GM18873 (cell line): Measurements from ENCODE around the gene STK38L.

Experiments used
- ATAC-seq: cut with Tn5 transposase; IDR thresholded peaks from one replicate; pipeline ENCODE4 v1.9.1; 2021; ENCODE audit warnings: mild to moderate bottlenecking, moderate library complexity, moderate number of reproducible peaks; ENCODE audit not compliant: unreplicated experiment, low FRiP score

The STK38L gene

DNA sequence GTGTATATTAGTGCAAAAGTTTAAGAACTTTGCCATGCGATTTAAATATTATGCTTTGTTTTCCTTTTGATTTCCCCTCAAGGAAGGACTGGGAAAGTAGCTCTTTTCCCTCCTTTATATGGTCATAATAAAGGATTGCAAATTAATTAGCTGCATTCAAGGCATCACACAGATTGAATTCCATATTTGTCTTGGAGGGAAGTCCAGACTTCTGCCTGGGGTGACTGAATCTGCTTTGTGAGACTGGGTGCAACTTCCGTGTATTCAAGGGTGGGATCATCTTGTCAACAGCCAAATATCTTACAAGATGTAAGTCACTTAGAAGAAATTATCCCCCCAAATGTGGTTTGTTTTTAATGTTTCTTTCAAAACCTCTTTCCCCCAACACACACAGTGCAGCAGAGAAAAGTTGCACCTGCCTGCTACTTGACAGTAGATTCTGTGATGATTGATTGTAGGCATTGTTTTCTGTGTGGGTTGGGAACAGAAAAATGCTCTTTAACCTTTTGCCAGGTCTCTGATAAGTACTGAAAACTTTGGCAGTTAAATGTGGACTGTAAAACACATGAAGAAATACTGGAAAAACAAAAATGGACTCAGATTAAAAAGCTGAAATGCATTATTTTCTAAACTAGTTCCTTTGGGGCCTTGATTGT, 28.4 kb downstream of the STK38L start:
- no peak for ATAC-seq

DNA sequence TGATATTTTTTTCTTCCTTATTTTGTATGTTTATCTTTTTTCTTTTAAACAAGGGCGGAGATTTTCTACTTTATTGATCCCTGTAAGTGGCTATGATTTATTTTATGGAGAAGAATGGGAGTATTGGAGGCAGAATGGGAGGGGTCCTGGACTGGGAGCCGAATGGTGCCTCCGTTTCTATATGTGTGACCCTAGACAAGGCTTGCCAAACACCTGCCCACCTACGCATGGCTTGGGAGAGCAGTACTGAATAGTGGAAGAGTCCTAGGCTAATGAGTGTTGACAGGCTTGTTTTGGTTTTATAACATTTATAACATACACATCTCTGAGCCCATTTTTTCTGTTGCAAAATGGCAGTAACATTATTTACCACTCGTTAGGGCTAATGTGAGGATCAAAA, 29.0 kb downstream of the STK38L start:
- no peak for ATAC-seq

DNA sequence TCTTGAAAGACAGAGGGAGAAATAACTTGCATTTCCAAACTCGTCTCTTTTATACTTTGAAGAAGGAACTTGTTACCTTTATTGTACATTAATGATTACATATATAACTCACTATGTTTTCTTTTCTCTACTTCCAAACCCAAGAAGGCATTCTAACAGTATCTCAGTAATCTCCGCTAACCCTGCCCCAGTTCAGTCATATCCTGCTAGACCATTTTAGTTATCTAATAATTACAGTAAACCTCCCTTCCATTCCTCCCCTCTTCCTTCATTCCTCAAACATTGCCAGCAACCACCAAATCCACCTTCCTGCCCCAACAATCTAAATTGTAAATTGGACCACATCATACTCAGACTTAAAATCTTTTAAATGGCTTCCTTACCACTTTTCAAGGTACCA, 30.6 kb downstream of the STK38L start:
- no peak for ATAC-seq

DNA sequence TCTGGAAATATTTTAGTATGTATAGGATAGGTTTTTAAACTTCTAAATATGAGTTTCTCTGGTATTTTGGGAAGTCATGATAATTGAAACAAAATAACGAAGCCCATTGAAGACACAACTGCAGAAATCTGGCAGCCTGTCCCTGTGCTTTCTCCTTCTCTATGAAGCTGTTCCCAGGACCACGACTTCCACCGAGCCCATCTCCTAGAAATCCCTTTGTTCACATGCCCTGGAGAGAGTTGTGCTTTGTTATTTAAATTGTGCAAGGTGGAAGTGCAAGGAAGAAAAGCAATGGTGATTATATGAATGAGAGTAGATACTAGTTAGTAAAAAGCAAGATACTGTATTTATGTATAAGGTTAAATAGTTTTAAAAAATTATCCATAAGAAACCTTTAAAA, 32.2 kb downstream of the STK38L start:
- no peak for ATAC-seq

DNA sequence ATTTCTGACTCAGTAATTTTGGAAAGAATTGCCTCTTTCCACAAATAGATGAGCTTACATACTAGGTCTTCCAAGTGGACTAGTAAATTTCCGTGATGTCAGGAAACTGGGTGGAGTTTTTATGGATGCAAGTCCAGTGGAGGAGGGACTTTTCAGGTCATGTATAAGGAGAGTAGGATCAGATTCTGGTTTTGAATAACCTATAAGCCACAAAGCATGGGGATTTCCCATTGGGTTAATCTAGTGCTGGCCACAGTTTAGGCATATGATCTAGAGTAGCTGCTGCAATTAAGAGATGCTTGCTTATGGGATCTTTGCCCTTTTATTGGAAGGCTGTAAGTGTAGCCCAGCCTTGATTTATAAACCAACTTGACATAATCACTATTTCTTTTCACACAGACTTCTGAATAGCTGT, 33.8 kb downstream of the STK38L start:
- peak; percentile 83 for ATAC-seq

DNA sequence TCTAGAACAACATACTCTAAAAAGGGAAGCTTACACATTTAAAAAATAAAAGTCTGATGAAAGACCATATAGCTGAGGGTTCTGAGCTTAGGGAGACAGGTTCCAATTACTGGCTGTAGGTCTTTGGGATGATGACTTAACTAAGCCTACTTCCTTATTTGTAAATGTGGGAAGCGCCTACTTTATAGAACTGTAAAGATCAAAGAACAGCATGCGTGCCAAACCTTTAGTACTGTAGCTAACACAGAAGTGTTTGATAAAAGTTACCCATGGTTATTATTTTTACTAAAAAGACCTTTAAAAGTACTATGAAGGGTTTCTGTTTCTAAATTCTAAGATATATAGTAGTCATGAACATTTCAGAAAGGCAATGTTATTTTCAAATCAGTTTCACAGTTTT, 35.7 kb downstream of the STK38L start:
- ATAC-seq, result no peak

DNA sequence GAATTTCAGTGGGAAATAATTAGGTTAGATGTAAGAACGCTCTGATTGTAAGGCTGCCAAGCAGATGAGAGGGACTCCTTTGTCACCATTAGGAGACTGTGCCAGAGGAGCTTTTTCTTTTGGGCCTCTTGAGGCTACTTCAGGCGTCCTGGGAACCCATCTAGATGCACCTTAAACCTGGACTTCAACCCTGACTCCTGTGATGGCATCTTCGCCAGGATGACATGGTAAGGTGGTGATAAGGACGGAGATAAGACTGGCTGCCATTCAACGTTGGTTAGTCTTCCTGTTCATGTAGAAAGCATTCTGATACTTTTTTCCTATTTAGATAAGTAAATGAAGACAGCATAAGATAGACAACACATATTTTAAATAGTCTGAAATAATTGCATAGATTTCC, 36.3 kb downstream of the STK38L start:
- no peak for ATAC-seq

DNA sequence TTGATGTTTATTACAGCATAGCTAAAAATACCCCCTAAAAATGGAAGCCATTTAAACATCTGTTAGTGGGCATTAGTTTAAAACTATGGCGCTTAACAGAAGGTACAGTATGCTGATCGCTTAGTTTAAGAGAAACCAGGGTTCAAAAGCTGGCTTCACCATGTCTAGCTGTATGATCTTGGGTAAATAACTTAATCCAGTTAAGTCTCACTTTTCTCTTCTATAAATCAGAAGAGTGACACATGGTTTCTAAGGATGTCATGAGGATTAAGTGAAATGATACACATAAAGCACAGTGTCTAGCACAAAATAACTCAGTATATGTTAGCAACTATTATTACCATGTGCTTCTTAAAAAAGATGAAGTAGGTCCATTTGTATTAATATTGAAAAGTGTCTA, 38.7 kb downstream of the STK38L start:
- no peak for ATAC-seq

DNA sequence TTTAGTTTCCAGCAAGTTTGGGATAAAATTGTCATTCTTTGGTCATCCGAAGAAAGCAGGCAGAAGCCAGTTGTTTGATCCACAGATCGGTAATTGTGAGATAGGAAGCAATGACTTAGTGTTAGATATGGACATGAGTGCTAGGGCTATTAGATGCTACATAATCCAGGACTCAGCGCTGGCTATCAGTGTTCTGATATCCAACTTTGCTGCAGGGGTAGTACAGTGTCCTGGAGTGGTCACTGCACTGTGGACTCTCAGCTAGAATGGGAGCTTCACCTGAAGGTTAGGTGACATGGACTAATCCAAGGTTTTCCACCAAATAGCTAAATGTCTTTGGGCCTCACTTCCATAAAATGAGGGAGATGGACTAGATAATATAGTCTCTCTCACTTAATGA, 39.9 kb downstream of the STK38L start:
- ATAC-seq, result no peak

DNA sequence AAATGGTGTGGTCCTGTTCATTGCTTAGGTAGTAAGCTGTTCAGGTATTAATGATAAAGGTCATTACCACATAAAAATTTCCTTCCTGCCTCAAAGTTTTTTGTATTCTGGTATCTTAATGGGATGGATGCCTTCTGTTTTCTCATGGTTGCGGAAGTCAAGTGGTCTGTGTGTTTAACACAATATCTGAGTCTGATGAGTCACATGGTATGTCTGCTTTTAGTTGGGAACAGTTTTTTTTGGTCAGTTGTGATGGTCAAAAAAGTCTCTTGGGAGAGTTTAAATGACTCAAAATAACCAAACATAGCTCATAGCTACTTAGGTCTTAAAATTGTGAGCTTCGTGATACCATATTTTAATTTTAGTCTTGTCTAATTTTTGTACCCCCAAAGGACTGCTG, 40.7 kb downstream of the STK38L start:
- ATAC-seq, result no peak

DNA sequence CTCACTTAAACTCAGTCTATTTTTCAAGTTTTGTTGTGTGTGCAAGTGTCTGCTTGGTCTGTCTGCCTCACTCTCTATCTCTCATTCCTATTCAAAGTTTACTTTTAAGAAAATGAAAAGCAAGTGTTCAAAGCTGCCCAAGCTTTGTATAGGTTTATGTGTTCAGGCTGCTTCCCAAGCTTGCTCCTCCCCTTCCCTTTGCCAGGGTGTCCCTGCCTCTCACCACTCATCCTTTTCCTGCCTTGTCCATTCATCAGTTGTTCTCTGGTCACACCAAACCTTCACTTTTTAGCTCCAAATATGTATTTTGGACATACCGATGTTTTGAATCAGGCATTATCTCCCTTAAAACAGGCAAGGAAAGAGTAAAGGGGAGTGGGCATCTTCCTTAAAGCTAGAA, 41.3 kb downstream of the STK38L start:
- ATAC-seq, result no peak

DNA sequence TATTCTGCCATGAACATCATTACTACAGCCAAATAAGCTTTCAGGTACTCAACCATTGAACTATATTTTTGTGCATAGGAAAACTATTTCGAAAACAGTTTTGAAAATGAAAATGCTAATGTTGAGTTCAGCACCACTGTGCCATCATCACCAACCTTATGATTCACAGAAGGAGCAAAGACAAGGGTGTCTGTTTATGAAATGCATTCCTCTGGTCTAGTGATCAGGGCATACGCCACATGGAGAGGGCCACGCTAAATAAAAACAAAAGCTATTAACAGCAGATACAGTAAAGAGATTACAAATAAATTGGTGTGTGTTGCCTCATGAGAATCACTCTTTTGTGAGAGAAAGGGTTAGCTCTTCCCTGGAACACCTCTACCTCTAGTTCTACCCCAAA, 45.3 kb downstream of the STK38L start:
- ATAC-seq, result no peak

- ATAC-seq, result no peak
These were observed 46.5 kb downstream of the STK38L start for GRCh38 chr12:27290501-27291168.

DNA sequence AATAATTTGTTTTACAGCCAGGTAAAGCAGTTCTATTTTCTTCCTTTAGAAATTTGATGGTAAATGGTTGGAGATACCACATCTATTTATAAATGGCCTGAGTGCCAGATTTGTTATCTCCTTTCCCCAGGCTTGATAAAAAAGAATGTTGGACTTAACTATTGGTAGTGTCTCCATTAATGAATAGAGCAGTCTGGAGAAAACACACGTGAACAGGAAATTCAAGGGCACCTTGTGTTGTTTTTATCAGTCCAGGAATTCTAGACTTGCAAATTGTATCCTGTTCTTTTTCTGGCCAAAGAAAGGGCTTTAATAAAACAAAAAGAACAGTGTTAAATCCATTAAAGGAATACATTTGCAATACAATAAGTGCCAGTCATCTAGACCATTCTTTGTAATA, 47.8 kb downstream of the STK38L start:
- no peak for ATAC-seq

DNA sequence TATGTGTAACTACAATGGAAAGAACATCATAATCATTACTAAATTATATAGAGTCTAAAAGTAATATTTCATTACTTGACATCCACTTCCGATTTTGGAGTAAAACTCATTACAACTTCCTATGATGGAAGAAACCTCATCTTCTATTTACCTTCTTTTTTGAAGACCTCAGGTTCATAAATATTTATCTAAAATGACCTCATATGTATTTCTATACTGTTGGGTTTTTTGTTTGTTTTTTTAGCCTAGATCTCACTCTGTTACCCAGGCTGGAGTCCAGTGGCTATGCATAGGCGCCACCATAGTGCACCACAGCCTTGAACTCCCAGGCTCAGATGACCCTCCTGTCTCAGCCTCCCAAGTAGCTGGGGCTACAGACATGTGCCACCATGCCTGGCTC, 48.6 kb downstream of the STK38L start:
- ATAC-seq, result no peak

GRCh38 chr12:27293463-27293862, 49.4 kb downstream of the STK38L start:
- ATAC-seq, result no peak

- ATAC-seq, result no peak
These were observed 52.6 kb downstream of the STK38L start for GRCh38 chr12:27296674-27297073.

DNA sequence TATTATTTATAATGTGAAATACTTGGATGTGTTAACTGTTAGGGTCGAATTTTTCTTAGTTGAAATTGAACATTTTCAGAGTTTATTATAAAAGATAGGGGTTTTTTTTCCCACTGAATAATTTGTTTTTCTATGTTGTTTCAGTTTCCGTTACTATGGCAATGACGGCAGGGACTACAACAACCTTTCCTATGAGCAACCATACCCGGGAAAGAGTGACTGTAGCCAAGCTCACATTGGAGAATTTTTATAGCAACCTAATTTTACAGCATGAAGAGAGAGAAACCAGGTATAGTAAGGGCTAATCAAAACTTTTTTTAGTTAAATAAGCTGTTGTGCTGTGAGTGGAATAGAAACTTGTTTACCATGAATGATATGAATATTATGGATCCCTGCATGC, 53.5 kb downstream of the STK38L start:
- ATAC-seq, result no peak

GRCh38 chr12:27299102-27299501, 55.0 kb downstream of the STK38L start:
- no peak for ATAC-seq

DNA sequence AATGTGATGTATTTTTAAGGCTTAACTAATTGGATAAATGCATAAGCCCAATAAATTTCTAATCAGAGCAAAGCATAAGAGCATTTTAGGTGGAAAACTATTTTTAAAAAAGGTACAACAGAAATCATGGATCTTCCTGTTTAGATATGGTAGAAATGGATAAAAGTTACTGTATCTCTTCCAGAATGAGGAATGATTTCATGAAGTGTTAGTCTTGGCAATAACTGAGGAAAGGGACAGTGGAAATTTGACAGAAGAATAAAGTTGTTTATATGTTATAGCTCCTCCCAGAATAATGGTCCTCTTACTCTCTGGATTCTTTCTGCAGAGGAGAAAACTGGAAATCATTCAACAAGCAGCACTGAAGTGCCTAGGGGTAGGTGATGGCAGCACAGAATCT, 56.1 kb downstream of the STK38L start:
- no peak for ATAC-seq

DNA sequence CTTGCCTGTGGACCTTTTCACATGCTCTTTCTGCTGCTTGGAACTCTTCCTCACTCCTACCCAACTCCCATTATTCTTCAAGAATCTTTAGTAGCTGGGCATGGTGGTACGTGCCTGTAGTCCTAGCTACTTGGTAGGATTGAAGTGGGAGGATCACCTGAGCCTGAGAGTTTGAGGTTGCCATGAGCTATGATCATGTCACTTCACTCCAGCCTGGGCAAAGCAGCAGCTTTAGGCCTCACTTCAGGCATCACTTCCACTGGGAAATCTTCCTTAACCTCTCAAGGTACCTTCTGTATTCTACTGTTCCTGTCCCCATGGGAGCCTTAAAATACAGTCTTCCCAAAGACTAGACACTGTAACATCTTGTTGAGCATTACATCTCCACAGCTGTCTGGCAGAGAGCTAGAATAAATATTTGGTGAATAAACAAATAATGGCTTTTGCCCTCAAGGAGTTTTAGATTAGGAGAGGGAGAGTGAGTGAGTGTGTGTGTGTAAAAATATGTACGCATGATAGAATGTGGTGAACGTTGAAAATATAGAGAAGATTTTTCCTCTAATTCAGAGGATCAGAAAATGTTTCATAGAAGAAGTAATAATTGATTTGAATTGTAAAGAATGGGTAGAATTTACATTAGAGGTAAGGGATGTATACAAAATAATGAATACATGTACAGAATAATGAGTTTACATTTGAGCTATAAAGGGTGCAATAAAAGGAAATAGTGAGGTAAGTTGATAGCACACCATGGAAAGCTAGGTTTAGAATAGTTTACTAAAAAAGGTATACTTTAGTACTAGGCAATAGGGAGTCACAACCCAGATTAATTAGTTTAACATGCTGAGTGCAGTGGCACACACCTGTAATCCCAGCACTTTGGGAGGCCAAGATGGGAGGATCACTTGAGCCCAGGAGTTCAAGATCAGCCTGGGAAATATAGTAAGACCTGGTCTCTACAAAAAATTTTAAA, 59.3 kb downstream of the STK38L start:
- no peak for ATAC-seq
